Endothelial cell of hepatic sinusoid (primary cell): Measurements from ENCODE around the gene GMPR2.
"Not testable (repeated sequence)": the region's sequence is repeated elsewhere in the genome, so short reads cannot be mapped to it uniquely, and the experiment has no call there.

Experiments
- in situ Hi-C: cut with HindIII; loops from 2 replicates; pipeline ENCODE4 v1.10.0; 2017; ENCODE audit warnings: low sequenced_read_pairs

GMPR2 gene

GRCh38 chr14:24198814-24199524 is 33.8 kb upstream of the GMPR2 start:
- in situ Hi-C loops: no loop called here

GRCh38 chr14:24202538-24202937 is 30.2 kb upstream of the GMPR2 start:
- in situ Hi-C loops: loop anchor here (10.0 kb wide), 1 partner anchor 92 kb away; the partner anchor contains the start of genes DHRS1 and NOP9

- in situ Hi-C loops: loop anchor here (10.0 kb wide), 1 partner anchor 91 kb away; the partner anchor contains the start of genes DHRS1 and NOP9
These were observed 29.4 kb upstream of the GMPR2 start for GRCh38 chr14:24203249-24203886.

- in situ Hi-C loops: loop anchor here (5.0 to 10.0 kb wide), 2 partner anchors 63 to 90 kb away; partner anchors contain the start of genes DHRS1 and NOP9
These were observed 28.3 kb upstream of the GMPR2 start for GRCh38 chr14:24204163-24205146.

- in situ Hi-C loops: loop anchor here (5.0 to 10.0 kb wide), 2 partner anchors 61 to 88 kb away; partner anchors contain the start of genes DHRS1 and NOP9
These were observed 26.2 kb upstream of the GMPR2 start for GRCh38 chr14:24206260-24207103.

GRCh38 chr14:24207104-24207551 is 25.6 kb upstream of the GMPR2 start:
- in situ Hi-C loops: loop anchor here (5.0 to 10.0 kb wide), 2 partner anchors 60 to 88 kb away; partner anchors contain the start of genes DHRS1 and NOP9

- in situ Hi-C loops: loop anchor here (5.0 to 10.0 kb wide), 2 partner anchors 60 to 87 kb away; partner anchors contain the start of genes DHRS1 and NOP9
These were observed 25.1 kb upstream of the GMPR2 start for GRCh38 chr14:24207625-24208024.

GRCh38 chr14:24211311-24211710 is 21.4 kb upstream of the GMPR2 start:
- in situ Hi-C loops: no loop called here

GRCh38 chr14:24212924-24213865 is 19.5 kb upstream of the GMPR2 start, which contains the start of gene CHMP4A:
Gene CHMP4A, minus strand, starts transcription at chr14:24213488. Its CDS starts 49 bp downstream, at chr14:24213439.
- in situ Hi-C loops: no loop called here

GRCh38 chr14:24213866-24214662 is 18.7 kb upstream of the GMPR2 start:
- in situ Hi-C loops: no loop called here

GRCh38 chr14:24215495-24216344 is 17.0 kb upstream of the GMPR2 start, which contains the start of gene MDP1:
Gene MDP1, minus strand, starts transcription at chr14:24216066. Its CDS starts 111 bp downstream, at chr14:24215955.
- in situ Hi-C loops: no loop called here

GRCh38 chr14:24216345-24216699 is 16.4 kb upstream of the GMPR2 start:
- in situ Hi-C loops: no loop called here

GRCh38 chr14:24216876-24217275 is 15.9 kb upstream of the GMPR2 start:
- in situ Hi-C loops: not testable (repeated sequence)

GRCh38 chr14:24219080-24219479 is 13.6 kb upstream of the GMPR2 start:
- in situ Hi-C loops: no loop called here

GRCh38 chr14:24219521-24219920 is 13.2 kb upstream of the GMPR2 start:
- in situ Hi-C loops: no loop called here

GRCh38 chr14:24222987-24223386 is 9.7 kb upstream of the GMPR2 start:
- in situ Hi-C loops: not testable (repeated sequence)

GRCh38 chr14:24224618-24225071 is 8.1 kb upstream of the GMPR2 start:
- in situ Hi-C loops: no loop called here
